ENCODE results near the gene DLK2. TPM values are rescaled to one million over a fixed set of nuclear protein-coding genes. Genes with fewer than 3 reads are reported as not detected.
"Not testable (repeated sequence)": the region's sequence is repeated elsewhere in the genome, so short reads cannot be mapped to it uniquely, and the experiment has no call there.

Gene DLK2
- total RNA-seq, 1 experiment from 2014 or later = 0.81 TPM

GRCh38 chr6:43412541-43412940 lies 42.8 kb downstream of the DLK2 start:
- DNase-seq (ENCODE audit: low spot score) = no peak
- no peak for ATAC-seq
- ChIA-PET CTCF (interaction anchor here (1.1 to 1.4 kb wide), 2 partner anchors 56 to 94 kb away, joined by 4 to 5 read pairs; no protein-coding TSS in a partner anchor), POLR2A (no interaction called here)
- TF ChIP-seq NFYB (CRISPR knock-in tag; conservative IDR thresholded peaks at IDR 0.05; ENCODE audit: low read depth) (no peak), CTCF (IDR thresholded peaks at IDR 0.05) (no peak), ATF2 (CRISPR knock-in tag; IDR thresholded peaks at IDR 0.05; ENCODE audit: borderline replicate concordance, low read depth) (no peak), OVOL2 (CRISPR knock-in tag; IDR thresholded peaks at IDR 0.05; ENCODE audit: borderline replicate concordance) (no peak), ZBTB21 (CRISPR knock-in tag; IDR thresholded peaks at IDR 0.05; ENCODE audit: borderline replicate concordance) (no peak), NR3C1 (CRISPR knock-in tag; conservative IDR thresholded peaks at IDR 0.05; ENCODE audit: low read depth) (no peak), NFATC4 (CRISPR knock-in tag; IDR thresholded peaks at IDR 0.05) (no peak), TEAD1 (CRISPR knock-in tag; IDR thresholded peaks at IDR 0.05) (no peak), ZMAT4 (CRISPR knock-in tag; IDR thresholded peaks at IDR 0.05) (no peak), ARID4B (CRISPR knock-in tag; IDR thresholded peaks at IDR 0.05; ENCODE audit: borderline replicate concordance) (no peak), ETV6 (CRISPR knock-in tag; IDR thresholded peaks at IDR 0.05) (no peak), ESRRA (CRISPR knock-in tag; IDR thresholded peaks at IDR 0.05; ENCODE audit: borderline replicate concordance) (no peak), E2F4 (CRISPR knock-in tag; IDR thresholded peaks at IDR 0.05; ENCODE audit: borderline replicate concordance, low read depth) (no peak)
- H3K36me3 Mint-ChIP-seq = no peaks in the 10 kb centered on the region
- no peak overlapping the region for H3K4me3 Mint-ChIP-seq
- H3K4me1 Mint-ChIP-seq = no peaks in the 10 kb centered on the region
- peaks cover 13% of the 10 kb centered on the region for H3K27me3 Mint-ChIP-seq (ENCODE audit: low read depth)
- H3K9me3 Mint-ChIP-seq = no peaks in the 10 kb centered on the region
- H3K27ac Mint-ChIP-seq = no peak overlapping the region

- POLR2A ChIA-PET; H3K9me3 Mint-ChIP-seq; H3K27ac Mint-ChIP-seq; H3K4me1 Mint-ChIP-seq; H3K4me3 Mint-ChIP-seq; H3K36me3 Mint-ChIP-seq; H3K27me3 Mint-ChIP-seq (ENCODE audit: low read depth); CTCF ChIA-PET; DNase-seq (ENCODE audit: low spot score); ATAC-seq: not testable (repeated sequence)
Measured at GRCh38 chr6:43410776-43411175, 44.6 kb downstream of the DLK2 start.

- ChIA-PET POLR2A (no interaction called here), CTCF (no interaction called here)
- TF ChIP-seq ZNF263 (CRISPR knock-in tag; IDR thresholded peaks at IDR 0.05; ENCODE audit: low read depth) (no peak), TEAD1 (CRISPR knock-in tag; IDR thresholded peaks at IDR 0.05) (no peak), E2F4 (CRISPR knock-in tag; IDR thresholded peaks at IDR 0.05; ENCODE audit: borderline replicate concordance, low read depth) (no peak), CDX4 (CRISPR knock-in tag; IDR thresholded peaks at IDR 0.05; ENCODE audit: borderline replicate concordance) (no peak)
Measured at GRCh38 chr6:43408259-43408658, 47.1 kb downstream of the DLK2 start.

More at GRCh38 chr6:43408259-43408658, 47.1 kb downstream of the DLK2 start:
- ATAC-seq (no peak), DNase-seq (ENCODE audit: low spot score) (no peak)
- Mint-ChIP-seq H3K9me3 (no peaks in the 10 kb centered on the region), H3K36me3 (no peaks in the 10 kb centered on the region), H3K4me1 (no peaks in the 10 kb centered on the region), H3K27me3 (ENCODE audit: low read depth) (peaks cover 11% of the 10 kb centered on the region), H3K27ac (no peak overlapping the region), H3K4me3 (no peak overlapping the region)

All from WTC11 (cell line).